Stomach (tissue), 4 donors: ENCODE measurements around the gene BTBD10.
A peak's percentile ranks its signal among the peaks of the same experiment; 100 is the strongest.

Experiments used
- CTCF ChIP-seq, 7 experiments: fragments of 450-650 bp in 4 of 7; fragments of 200-600 bp in 3 of 7; sonication (generic) in 3 of 7; IDR thresholded peaks; one replicate each; pipeline ENCODE4 v1.5.1; 2016 to 2019; ENCODE audit warnings: antibody characterized with exemption in 7 of 7, control low read depth in 2 of 7, mild to moderate bottlenecking in 1 of 7
- EP300 ChIP-seq: sonication (generic); formaldehyde crosslinking; IDR thresholded peaks from one replicate; pipeline ENCODE4 v1.6.1; 2017; ENCODE audit warnings: antibody characterized with exemption

GRCh38 chr11:13384908-13385640 is 77.9 kb downstream of the BTBD10 start:
- TF ChIP-seq EP300 (no peak), CTCF (IDR thresholded peaks at IDR 0.05) (peak in 5 of 7 experiments; percentile 10 to 54 (median 38))
